Renal pelvis (tissue), 4 donors: ENCODE data around the gene HYAL2. TPM values are rescaled to one million over a fixed set of nuclear protein-coding genes. Genes with fewer than 3 reads are reported as not detected.
A peak's percentile ranks its signal among the peaks of the same experiment; 100 is the strongest.
"Not testable (repeated sequence)": the region's sequence is repeated elsewhere in the genome, so short reads cannot be mapped to it uniquely, and the experiment has no call there.

Experiments used
- DNase-seq: peaks from one replicate; pipeline ENCODE4 v3.0.0-alpha.2; 2013
- polyA plus RNA-seq, 3 donors: library from polyadenylated mRNA; unstranded; fragments of 120-200 nt; gene quantifications; one replicate each; pipeline ENCODE4 v1.2.1, GENCODE V29; 2013; ENCODE audit not compliant: insufficient read length in 3 of 3

Gene HYAL2
- polyA plus RNA-seq, 3 donors, result 65.4 to 95.1 (median 80.3) TPM

- DNase-seq, result no peak
These were observed 27.8 kb downstream of the HYAL2 start for GRCh38 chr3:50294492-50295403.

- DNase-seq, result no peak
These were observed 28.5 kb downstream of the HYAL2 start for GRCh38 chr3:50294089-50294488.

GRCh38 chr3:50293079-50293801, 29.3 kb downstream of the HYAL2 start:
- no peak for DNase-seq

DNA sequence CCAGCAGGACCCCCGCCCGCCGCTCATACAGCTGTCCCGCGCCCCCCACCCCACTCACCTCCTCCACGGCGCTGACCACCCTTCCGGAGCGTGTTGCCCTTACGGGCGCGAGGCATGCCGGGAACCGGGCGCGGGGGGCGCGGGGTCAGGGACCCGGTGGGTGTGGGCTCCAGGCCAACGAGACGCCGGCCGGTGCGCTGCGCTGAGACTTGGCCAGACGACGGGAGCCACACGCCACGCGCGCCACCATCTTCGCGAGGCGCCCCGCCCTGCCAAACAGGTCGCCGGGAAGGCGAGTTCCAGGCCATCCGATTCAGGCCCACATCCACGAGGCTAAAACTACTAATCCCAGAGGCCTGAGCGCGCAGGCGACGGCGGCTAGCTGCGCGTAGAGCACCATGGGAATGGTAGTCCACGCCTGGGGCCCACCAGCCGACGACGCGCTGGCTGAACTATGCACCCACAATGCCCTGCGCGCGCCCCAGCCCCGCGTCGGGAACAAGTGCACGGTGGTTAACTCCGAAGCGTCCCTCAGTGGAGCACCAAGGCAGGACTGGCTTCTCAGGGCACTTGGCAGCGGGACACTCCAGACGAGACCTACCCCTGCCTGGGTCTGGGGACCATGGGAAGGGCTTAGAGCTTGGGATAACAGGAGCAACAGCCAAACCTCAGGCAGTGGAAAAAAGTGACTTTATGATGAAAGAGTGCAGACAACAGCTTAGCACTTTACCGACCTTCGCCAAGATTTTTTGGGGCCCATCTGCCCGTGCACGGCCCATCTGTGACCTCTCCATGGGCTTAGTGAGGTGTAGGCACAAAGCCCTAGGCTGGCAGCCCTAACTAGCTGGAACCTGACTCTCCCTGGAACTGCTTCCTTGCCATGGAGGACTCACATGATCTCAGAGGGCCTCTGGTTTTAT, 30.1 kb downstream of the HYAL2 start, which contains the start of gene IFRD2:
Gene IFRD2, minus strand, starts transcription at position 271 of the 920 bp plus-strand sequence. Its CDS starts 155 bp downstream, at position 116.
- peak; percentile 97 for DNase-seq

- DNase-seq, result no peak
These were observed 32.3 kb downstream of the HYAL2 start for GRCh38 chr3:50290161-50290641.

DNA sequence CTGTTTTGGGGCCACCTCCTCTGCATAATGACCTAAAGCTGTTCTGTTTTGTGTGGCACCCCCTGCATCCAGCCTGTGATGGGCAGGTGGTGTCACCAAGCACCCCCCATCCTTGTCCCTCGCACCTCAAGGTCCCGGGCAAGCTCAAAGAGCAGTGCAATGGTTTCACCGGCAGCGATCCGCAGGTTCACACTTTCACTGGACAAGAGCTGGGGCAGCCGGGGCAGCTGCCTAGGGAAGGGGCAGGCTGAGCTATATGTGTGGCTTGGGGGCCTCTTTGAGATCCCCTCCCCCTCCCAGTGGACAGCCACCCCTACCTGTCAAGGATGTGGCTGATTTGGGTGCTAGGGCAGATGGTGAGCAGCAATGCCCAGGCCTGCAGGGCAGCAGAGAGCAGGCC, 33.4 kb downstream of the HYAL2 start:
- no peak for DNase-seq

- DNase-seq, result no peak
These were observed 34.0 kb downstream of the HYAL2 start for GRCh38 chr3:50288387-50289007.

- no peak for DNase-seq
These were observed 35.3 kb downstream of the HYAL2 start for GRCh38 chr3:50287262-50287661.

GRCh38 chr3:50286322-50287227, 36.0 kb downstream of the HYAL2 start:
- no peak for DNase-seq

DNA sequence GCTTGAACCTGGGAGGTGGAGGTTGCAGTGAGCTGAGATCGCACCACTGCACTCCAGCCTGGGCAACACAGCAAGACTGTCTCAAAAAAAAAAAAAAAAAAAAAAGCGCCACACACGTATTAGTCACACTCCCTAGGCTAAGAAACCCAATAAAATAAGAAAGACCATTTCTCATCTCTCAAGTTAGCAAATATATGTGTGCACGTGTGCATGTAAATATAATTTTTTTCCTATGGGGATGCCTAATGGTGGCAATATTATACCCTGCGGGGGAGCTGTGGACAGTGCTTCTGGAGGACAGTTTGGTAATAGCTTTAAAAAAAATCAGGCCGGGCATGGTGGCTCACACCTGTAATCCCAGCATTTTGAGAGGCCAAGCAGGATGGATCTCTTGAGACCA, 38.4 kb downstream of the HYAL2 start:
- DNase-seq, result not testable (repeated sequence)

- DNase-seq, result no peak
These were observed 43.1 kb downstream of the HYAL2 start for GRCh38 chr3:50279255-50280016.

DNA sequence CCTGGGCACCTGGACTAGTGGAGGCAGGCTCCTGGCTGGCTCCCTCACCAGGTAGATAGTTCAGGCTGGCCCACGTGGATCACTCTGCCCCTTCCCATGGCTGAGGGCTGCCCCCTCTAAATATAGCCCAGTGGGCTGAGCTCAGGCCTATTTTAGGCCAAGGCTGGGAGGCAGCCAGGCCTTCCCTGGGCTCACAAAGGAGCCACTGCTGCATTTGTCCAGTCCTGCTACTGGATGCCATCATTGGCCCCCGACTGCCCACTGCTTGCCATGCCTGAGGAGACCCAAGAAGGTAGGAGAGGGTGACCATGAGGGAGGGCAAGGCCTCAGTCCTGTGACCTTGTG, 43.7 kb downstream of the HYAL2 start, which contains the start of gene LSMEM2:
Gene LSMEM2, plus strand, starts transcription at position 208 of the 345 bp plus-strand sequence. Its CDS starts 27 bp downstream, at position 235.
- no peak for DNase-seq

- no peak for DNase-seq
These were observed 44.2 kb downstream of the HYAL2 start for GRCh38 chr3:50278123-50278879.

- DNase-seq, result no peak
These were observed 45.8 kb downstream of the HYAL2 start for GRCh38 chr3:50276762-50277101.

DNA sequence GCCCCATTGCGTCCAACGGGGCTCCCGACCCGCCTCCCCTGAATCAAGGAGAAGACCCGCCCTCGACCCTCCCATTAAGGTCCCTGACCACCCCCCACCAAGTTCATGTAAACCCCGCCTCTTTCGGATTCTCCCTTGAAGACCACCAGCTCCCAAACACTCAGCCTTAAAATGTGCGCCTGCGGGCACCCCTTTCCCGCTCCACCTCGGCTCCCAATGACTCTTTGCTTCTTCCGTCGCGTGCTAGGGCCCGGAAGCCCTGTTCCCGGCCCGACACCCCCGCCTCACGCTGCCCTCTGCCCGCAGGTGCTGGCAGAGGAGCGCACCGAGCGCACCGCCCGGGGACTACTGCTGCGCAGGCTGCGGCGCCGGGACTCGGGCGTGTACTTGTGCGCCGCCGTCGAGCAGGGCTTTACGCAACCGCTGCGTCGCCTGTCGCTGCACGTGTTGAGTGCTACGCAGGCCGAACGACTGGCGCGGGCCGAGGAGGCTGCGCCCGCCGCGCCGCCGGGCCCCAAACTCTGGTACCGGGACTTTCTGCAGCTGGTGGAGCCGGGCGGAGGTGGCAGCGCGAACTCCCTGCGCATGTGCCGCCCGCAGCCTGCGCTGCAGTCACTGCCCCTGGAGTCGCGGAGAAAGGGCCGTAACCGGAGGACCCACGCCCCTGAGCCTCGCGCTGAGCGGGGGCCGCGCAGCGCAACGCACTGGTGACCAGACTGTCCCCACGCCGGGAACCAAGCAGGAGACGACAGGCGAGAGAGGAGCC, 46.4 kb downstream of the HYAL2 start:
- DNase-seq, result no peak

GRCh38 chr3:50275141-50275995, 47.2 kb downstream of the HYAL2 start:
- DNase-seq, result no peak
